HepG2 (cell line): ENCODE data around the gene KATNAL1. TPM values are rescaled to one million over a fixed set of nuclear protein-coding genes. Genes with fewer than 3 reads are reported as not detected.

ENCODE experiments used
- ATAC-seq: fragments of 200-7000 bp; cut with Tn5 transposase; 3 replicates; pipeline ENCODE4 v1.9.1; 2020; ENCODE audit warnings: mild to moderate bottlenecking, moderate library complexity
- BruUV-seq: library from RNA; stranded (reverse); fragments of 400-500 nt; replicated peaks from 2 replicates; lab custom pipeline; 2021; lab: Mats Ljungman, UMichigan
- CTCF ChIA-PET: fragments of 300-600 bp; formaldehyde crosslinking; extraction: SDS; loops from one replicate; lab custom pipeline; 2021; ENCODE audit warnings: low total read pairs, inconsistent platforms, low intra/inter-chr PET ratio; lab: Yijun Ruan, JAX
- POLR2A ChIA-PET: fragments of 350-600 bp; sonication (Branson Sonifier 250); formaldehyde crosslinking; loops from one replicate; lab custom pipeline; 2020; ENCODE audit warnings: antibody characterized with exemption, inconsistent platforms; lab: Yijun Ruan, JAX
- DNase-seq: peaks from one replicate; pipeline ENCODE4 v3.0.0-alpha.2; 2015; ENCODE audit warnings: low spot score
- FAIRE-seq: peaks from 3 replicates; lab custom pipeline; 2011; peaks lifted over from hg19 to GRCh38; lab: Jason Lieb, UNC
- H2AFZ ChIP-seq: one replicate; pipeline ENCODE4 v1.6.1; 2011; ENCODE audit warnings: low read length, inconsistent platforms
- H3K27ac ChIP-seq: fragments of 300-600 bp; 3 replicates; pipeline ENCODE4 v1.8.0; 2011; ENCODE audit warnings: mixed run types, mild to moderate bottlenecking, mixed read lengths, low read length, inconsistent platforms; ENCODE audit not compliant: insufficient read depth; ENCODE audit errors: extremely low read length
- H3K27me3 ChIP-seq, 2 experiments: fragments of 200-600 bp in 1 of 2; 2 replicates in 1 of 2; 3 replicates in 1 of 2; pipeline versions ENCODE4 v1.6.0 to v1.8.0; 2011; ENCODE audit warnings: low read length in 2 of 2, mild to moderate bottlenecking in 2 of 2, moderate library complexity in 2 of 2, inconsistent platforms in 1 of 2; ENCODE audit not compliant: insufficient read depth in 2 of 2, control insufficient read depth in 1 of 2
- H3K36me3 ChIP-seq, 2 experiments: fragments of 200-600 bp in 1 of 2; replicated peaks in 1 of 2; 2 replicates in 1 of 2; 3 replicates in 1 of 2; pipeline versions ENCODE4 v1.5.1 to v1.8.0; 2011; ENCODE audit warnings: low read length in 2 of 2, inconsistent platforms in 1 of 2; ENCODE audit not compliant: insufficient read depth in 2 of 2, control insufficient read depth in 1 of 2
- H3K4me1 ChIP-seq: 2 replicates; pipeline ENCODE4 v1.5.1; 2012; ENCODE audit warnings: low read length, inconsistent platforms; ENCODE audit not compliant: insufficient read depth
- H3K4me2 ChIP-seq: 2 replicates; pipeline ENCODE4 v1.6.0; 2011; ENCODE audit warnings: low read depth, low read length, inconsistent platforms
- H3K4me3 ChIP-seq, 3 experiments: fragments of 200-600 bp in 1 of 3; sonication (generic), shearing (Covaris generic) in 1 of 3; replicated peaks in 1 of 3; 2 replicates each; pipeline ENCODE4 v1.5.1; 2011 to 2016; ENCODE audit warnings: low read length in 3 of 3, inconsistent platforms in 2 of 3, low read depth in 2 of 3, mild to moderate bottlenecking in 2 of 3, control low read depth in 1 of 3, mixed read lengths in 1 of 3; ENCODE audit not compliant: insufficient read depth in 1 of 3
- H3K79me2 ChIP-seq: one replicate; pipeline ENCODE4 v1.6.1; 2011; ENCODE audit warnings: low read length, inconsistent platforms; ENCODE audit not compliant: insufficient read depth
- H3K9ac ChIP-seq: 2 replicates; pipeline ENCODE4 v1.6.0; 2011; ENCODE audit warnings: mild to moderate bottlenecking, low read depth, low read length, inconsistent platforms; ENCODE audit not compliant: insufficient read depth
- H3K9me3 ChIP-seq: 2 replicates; pipeline ENCODE4 v1.5.1; 2012; ENCODE audit warnings: mild to moderate bottlenecking, low read length
- H4K20me1 ChIP-seq: 2 replicates; pipeline ENCODE4 v1.6.0; 2011; ENCODE audit warnings: inconsistent platforms, mild to moderate bottlenecking, low read length, moderate library complexity; ENCODE audit not compliant: insufficient read depth
- CC2D1A ChIP-seq: sonication (generic); formaldehyde crosslinking; IDR thresholded peaks from 2 replicates; pipeline ENCODE4 v1.8.1; 2023; ENCODE audit warnings: mild to moderate bottlenecking, missing genetic modification reagents
- FIP1L1 ChIP-seq: fragments of 200-400 bp; formaldehyde crosslinking; IDR thresholded peaks from 2 replicates; pipeline ENCODE4 v1.6.1; 2018; ENCODE audit warnings: low read depth, mild to moderate bottlenecking, low read length, moderate library complexity, borderline replicate concordance; ENCODE audit not compliant: insufficient read depth
- GPBP1L1 ChIP-seq: sonication (generic); formaldehyde crosslinking; IDR thresholded peaks from 2 replicates; pipeline ENCODE4 v1.5.0; 2020; ENCODE audit warnings: mild to moderate bottlenecking, missing genetic modification reagents
- KAT8 ChIP-seq: IDR thresholded peaks from 2 replicates; pipeline ENCODE4 v1.6.1; 2016; ENCODE audit warnings: missing genetic modification reagents, missing compliant biosample characterization
- PCBP2 ChIP-seq: fragments of 200-400 bp; formaldehyde crosslinking; optimal IDR thresholded peaks from 2 replicates; pipeline ENCODE3; 2018; ENCODE audit warnings: low read length, low read depth; ENCODE audit not compliant: poor library complexity, severe bottlenecking
- POLR2A ChIP-seq, 2 experiments: IDR thresholded peaks; 2 replicates each; pipeline ENCODE4 v1.6.1; 2011; ENCODE audit warnings: low read depth in 2 of 2, low read length in 2 of 2, mild to moderate bottlenecking in 1 of 2, moderate library complexity in 1 of 2; ENCODE audit not compliant: insufficient read depth in 1 of 2
- RAD51 ChIP-seq: fragments of 450-650 bp; IDR thresholded peaks from 2 replicates; pipeline ENCODE4 v1.6.1; 2016; ENCODE audit warnings: borderline replicate concordance
- REPIN1 ChIP-seq: sonication (generic); formaldehyde crosslinking; IDR thresholded peaks from 2 replicates; pipeline ENCODE4 v1.8.0; 2022; ENCODE audit warnings: missing genetic modification reagents, low read depth, mild to moderate bottlenecking, borderline replicate concordance
- SIN3A ChIP-seq: IDR thresholded peaks from 2 replicates; pipeline ENCODE4 v1.6.1; 2011; ENCODE audit warnings: low read depth, mild to moderate bottlenecking, control low read depth, low read length, borderline replicate concordance
- ZBTB14 ChIP-seq: sonication (generic); formaldehyde crosslinking; IDR thresholded peaks from 2 replicates; pipeline ENCODE4 v1.4.0; 2020; ENCODE audit warnings: missing genetic modification reagents
- ZBTB38 ChIP-seq: sonication (generic); formaldehyde crosslinking; IDR thresholded peaks from 2 replicates; pipeline ENCODE4 v1.5.1; 2020; ENCODE audit warnings: mild to moderate bottlenecking, missing genetic modification reagents
- ZNF124 ChIP-seq: sonication (generic); formaldehyde crosslinking; IDR thresholded peaks from 2 replicates; pipeline ENCODE4 v1.4.0; 2020; ENCODE audit warnings: missing genetic modification reagents
- ZNF691 ChIP-seq: sonication (generic); formaldehyde crosslinking; IDR thresholded peaks from 2 replicates; pipeline ENCODE4 v1.4.0; 2020; ENCODE audit warnings: missing genetic modification reagents, low read depth, mild to moderate bottlenecking, borderline replicate concordance
- WGBS: methylation state at CpG from one replicate; pipeline ENCODE4 v1.1.6; 2017; ENCODE audit warnings: low lambda C conversion rate; 5-methylcytosine and 5-hydroxymethylcytosine counted together
- in situ Hi-C: cut with HindIII; loops from 2 replicates; pipeline ENCODE4 v1.10.0; 2017; ENCODE audit warnings: low pct_unique_long_range_greater_than_20kb; ENCODE audit not compliant: extremely low pct_ligation_motif_present
- intact Hi-C: fragments of 100-400 bp; cut with micrococcal nuclease; formaldehyde crosslinking; loops from one replicate; pipeline ENCODE4 v1.10.0; 2022; ENCODE audit not compliant: unreplicated experiment
- polyA plus RNA-seq, 8 experiments: library from polyadenylated mRNA; depleted of rRNA in 3 of 8; stranded (reverse) in 7 of 8; unstranded in 1 of 8; fragments of >200 nt; fragmentation: Illumina TruSeq in 4 of 8; extraction: Trizol in 4 of 8; gene quantifications; 2 replicates each; pipeline versions ENCODE4 v1.2.1 to v1.2.3, GENCODE V29; 2011 to 2016; ENCODE audit warnings: low read depth in 4 of 8, missing spikeins in 1 of 8, mixed read lengths in 1 of 8; ENCODE audit not compliant: insufficient read depth in 1 of 8
- total RNA-seq, 5 experiments: library from RNA; depleted of rRNA; stranded (reverse); fragments of >200 nt; fragmentation: Illumina TruSeq; extraction: Trizol; gene quantifications; 2 replicates each; pipeline ENCODE4 v1.2.3, GENCODE V29; 2016; ENCODE audit warnings: low read depth in 1 of 5

The KATNAL1 gene
- total and polyA plus RNA-seq, 2 of the 13 experiments (the other 11 are each of a cell fraction or from before 2014, with no cell fraction given), result 3.2 to 11.8 TPM

GRCh38 chr13:30169442-30169841, 137.9 kb downstream of the KATNAL1 start:
- 9% methylated on average over 2 of the region's 2 CpGs for WGBS
- peaks cover 2 to 10% of the 10 kb centered on the region in 2 experiments; a peak in 2 of 5 replicates for H3K27me3 ChIP-seq
- no peaks in the 10 kb centered on the region for H3K4me1 ChIP-seq
- intact Hi-C loops (no loop called here), in situ Hi-C loops (no loop called here)
- H2AFZ ChIP-seq, result no peak overlapping the region
- no peak overlapping the region for H3K4me3 ChIP-seq
- H3K79me2 ChIP-seq, result no peaks in the 10 kb centered on the region
- TF ChIP-seq POLR2A (IDR thresholded peaks at IDR 0.05; ENCODE audit: insufficient read depth in 1 of 2, low read depth in 2 of 2, low read length in 2 of 2) (no peak), ZNF124 (CRISPR knock-in tag) (no peak), ZBTB38 (no peak), FIP1L1 (no peak), SIN3A (no peak), GPBP1L1 (CRISPR knock-in tag) (no peak), CC2D1A (CRISPR knock-in tag) (no peak), ZBTB14 (no peak), REPIN1 (no peak), ZNF691 (CRISPR knock-in tag) (no peak), PCBP2 (no peak), KAT8 (no peak), RAD51 (no peak)
- DNase-seq (no peak), ATAC-seq (no peak; the same call in 2 of the 3 replicates), FAIRE-seq (no peak)
- no peaks in the 10 kb centered on the region for H4K20me1 ChIP-seq
- no peaks in the 10 kb centered on the region for H3K9me3 ChIP-seq
- H3K4me2 ChIP-seq, result no peak overlapping the region
- no peak overlapping the region for H3K27ac ChIP-seq
- BruUV-seq, result no TSS peak
- no peaks in the 10 kb centered on the region for H3K36me3 ChIP-seq
- ChIA-PET CTCF (no interaction called here), POLR2A (no interaction called here)
- no peak overlapping the region for H3K9ac ChIP-seq
